Measurements from ENCODE around the gene UCK2. TPM values are rescaled to one million over a fixed set of nuclear protein-coding genes. Genes with fewer than 3 reads are reported as not detected.

Gene UCK2
- total and polyA plus RNA-seq, 2 of the 8 experiments (the other 6 are each of a cell fraction or from before 2014, with no cell fraction given) = 103 to 109 TPM

DNA sequence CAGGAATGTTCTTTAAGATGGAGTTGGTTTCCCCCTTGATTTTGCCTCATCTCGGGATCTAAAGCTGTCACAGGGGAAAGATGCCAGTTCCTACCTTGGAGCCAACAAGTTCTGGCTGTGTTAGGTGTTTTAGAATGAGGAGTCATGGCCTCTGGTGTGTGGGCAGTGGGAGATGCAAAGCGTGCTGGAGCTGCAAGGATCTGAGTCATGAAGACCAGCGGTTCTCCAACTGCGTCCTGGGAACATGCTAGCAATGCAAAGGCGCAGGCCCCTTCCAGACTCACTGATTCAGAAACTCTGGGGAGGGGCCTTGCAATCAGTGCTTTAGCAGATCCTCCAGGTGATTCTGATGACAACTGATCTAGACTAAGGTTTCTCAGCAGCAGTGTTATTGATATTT lies 109.1 kb downstream of the UCK2 start:
- Histone ChIP-seq H3K9me3 (ENCODE audit: insufficient read depth in 2 of 2, low read depth in 1 of 2, low read length in 1 of 2) (no peaks in the 10 kb centered on the region), H4K91ac (replicated peaks; ENCODE audit: insufficient read length, low read length) (no peak overlapping the region), H3K9ac (replicated peaks in 1 of 4; ENCODE audit: extremely low read depth in 1 of 4, low read depth in 3 of 4, low read length in 3 of 4) (no peak overlapping the region), H3K27me3 (replicated peaks in 1 of 4; ENCODE audit: control insufficient read depth in 3 of 4, extremely low read depth in 1 of 4, insufficient read depth in 3 of 4, low read length in 3 of 4) (no peaks in the 10 kb centered on the region; a peak in 2 of 7 replicates), H3K4ac (replicated peaks; ENCODE audit: insufficient read length, low read depth, low read length) (no peak overlapping the region), H3K4me3 (ENCODE audit: extremely low read depth in 1 of 4, insufficient read depth in 2 of 4, low read depth in 3 of 4, low read length in 4 of 4) (no peak overlapping the region), H4K20me1 (replicated peaks in 1 of 2; ENCODE audit: control insufficient read depth in 1 of 2, insufficient read depth in 2 of 2, low read length in 2 of 2) (peaks cover 0 to 1% of the 10 kb centered on the region in 2 experiments), H2BK5ac (ENCODE audit: low read depth, low read length) (no peak overlapping the region), H3K36me3 (ENCODE audit: control insufficient read depth in 2 of 4, insufficient read depth in 4 of 4, low read length in 3 of 4) (no peaks in the 10 kb centered on the region), H3K4me2 (ENCODE audit: insufficient read depth in 1 of 2, low read depth in 2 of 2, low read length in 2 of 2) (no peak overlapping the region), H3K56ac (replicated peaks; ENCODE audit: insufficient read length, low read depth, low read length) (no peak overlapping the region), H2BK15ac (ENCODE audit: low read length) (no peak overlapping the region), H2AK5ac (ENCODE audit: low read depth, low read length) (no peak overlapping the region), H3K79me1 (ENCODE audit: low read depth, low read length) (no peaks in the 10 kb centered on the region), H2BK20ac (ENCODE audit: low read length) (no peak overlapping the region), H2BK12ac (ENCODE audit: low read depth, low read length) (no peak overlapping the region), H3K23ac (ENCODE audit: insufficient read length) (no peak overlapping the region), H4K5ac (ENCODE audit: insufficient read length, low read depth, low read length) (no peak overlapping the region), H3K18ac (ENCODE audit: extremely low read depth, low read length) (no peak overlapping the region), H3K27ac (ENCODE audit: low read depth, low read length) (no peak overlapping the region), H4K8ac (ENCODE audit: extremely low read depth, insufficient read depth, low read length) (no peak overlapping the region), H3K4me1 (replicated peaks in 1 of 4; ENCODE audit: control insufficient read depth in 3 of 4, insufficient read depth in 4 of 4, low read length in 3 of 4) (peaks cover 5 to 12% (median 7%) of the 10 kb centered on the region in 4 experiments), H2BK120ac (replicated peaks; ENCODE audit: low read depth, low read length) (no peak overlapping the region), H3K79me2 (ENCODE audit: control insufficient read depth in 1 of 2, insufficient read depth in 2 of 2, low read length in 2 of 2) (no peaks in the 10 kb centered on the region), H3K14ac (ENCODE audit: insufficient read length) (no peak overlapping the region), H2AFZ (ENCODE audit: low read length) (no peak overlapping the region), H3K23me2 (ENCODE audit: low read depth, low read length) (no peaks in the 10 kb centered on the region; the same call in 1 of the 2 replicates)
- ChIA-PET CTCF (ENCODE audit: partially characterized antibody) (interaction anchor here (0.7 to 4.6 kb wide), 5 partner anchors 8 to 444 kb away, joined by 3 to 30 read pairs (median 4); no protein-coding TSS in a partner anchor), POLR2A (ENCODE audit: partially characterized antibody) (no interaction called here)
- no peak for FAIRE-seq
- 93% methylated on average over 5 of the region's 5 CpGs; no CpG with 5 or more reads in 1 of the 2 experiments for WGBS, 2 experiments (ENCODE audit: extremely low coverage in 1 of 2, insufficient coverage in 1 of 2, insufficient read length in 1 of 2, insufficient replicate concordance in 2 of 2, low coverage in 1 of 2, low lambda C conversion rate in 2 of 2, missing lambda C conversion rate in 1 of 2)
- DNase-seq (ENCODE audit: low read depth in 1 of 2, low spot score in 2 of 2) = no peak
- TF ChIP-seq TAF7 (optimal IDR thresholded peaks at IDR 0.05; ENCODE audit: borderline replicate concordance, low read depth, low read length) (no peak), CEBPB (IDR thresholded peaks at IDR 0.05; ENCODE audit: low read depth, low read length) (no peak), NANOG (IDR thresholded peaks at IDR 0.05; ENCODE audit: insufficient read depth, low read depth, low read length, poor library complexity, severe bottlenecking) (no peak), PHF8 (conservative IDR thresholded peaks at IDR 0.05; ENCODE audit: low read depth, low read length) (no peak), BRCA1 (IDR thresholded peaks at IDR 0.05; ENCODE audit: low read depth, low read length) (no peak), SRF (IDR thresholded peaks at IDR 0.05; ENCODE audit: low read depth, low read length) (no peak), KDM1A (IDR thresholded peaks at IDR 0.05; ENCODE audit: borderline replicate concordance, low read length) (no peak), POLR2A (IDR thresholded peaks at IDR 0.05; ENCODE audit: control extremely low read depth in 1 of 2, low read depth in 2 of 2, low read length in 2 of 2) (no peak), POU5F1 (IDR thresholded peaks at IDR 0.05; ENCODE audit: low read depth, low read length) (no peak), ASH2L (IDR thresholded peaks at IDR 0.05; ENCODE audit: low read length) (no peak), BACH1 (IDR thresholded peaks at IDR 0.05; ENCODE audit: low read length) (no peak), SUZ12 (IDR thresholded peaks at IDR 0.05; ENCODE audit: low read length) (no peak)
- TF ChIP-seq, protein P1, sequence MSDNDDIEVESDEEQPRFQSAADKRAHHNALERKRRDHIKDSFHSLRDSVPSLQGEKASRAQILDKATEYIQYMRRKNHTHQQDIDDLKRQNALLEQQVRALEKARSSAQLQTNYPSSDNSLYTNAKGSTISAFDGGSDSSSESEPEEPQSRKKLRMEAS (IDR thresholded peaks at IDR 0.05) = no peak
- TF ChIP-seq, protein P2, sequence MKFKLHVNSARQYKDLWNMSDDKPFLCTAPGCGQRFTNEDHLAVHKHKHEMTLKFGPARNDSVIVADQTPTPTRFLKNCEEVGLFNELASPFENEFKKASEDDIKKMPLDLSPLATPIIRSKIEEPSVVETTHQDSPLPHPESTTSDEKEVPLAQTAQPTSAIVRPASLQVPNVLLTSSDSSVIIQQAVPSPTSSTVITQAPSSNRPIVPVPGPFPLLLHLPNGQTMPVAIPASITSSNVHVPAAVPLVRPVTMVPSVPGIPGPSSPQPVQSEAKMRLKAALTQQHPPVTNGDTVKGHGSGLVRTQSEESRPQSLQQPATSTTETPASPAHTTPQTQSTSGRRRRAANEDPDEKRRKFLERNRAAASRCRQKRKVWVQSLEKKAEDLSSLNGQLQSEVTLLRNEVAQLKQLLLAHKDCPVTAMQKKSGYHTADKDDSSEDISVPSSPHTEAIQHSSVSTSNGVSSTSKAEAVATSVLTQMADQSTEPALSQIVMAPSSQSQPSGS (IDR thresholded peaks at IDR 0.05; ENCODE audit: low read length) = no peak

All from H1 (cell line).